Stimulated activated CD4-positive, alpha-beta T cell treated with anti-CD3 and anti-CD28 coated beads, TNF-alpha, amount 100 ng/mL, for 4 hours (primary cell): ENCODE measurements around the gene STRN3.
"Not testable (repeated sequence)": the region's sequence is repeated elsewhere in the genome, so short reads cannot be mapped to it uniquely, and the experiment has no call there.

ENCODE experiments used
- DNase-seq, 3 experiments: peaks; one replicate each; pipeline ENCODE4 v3.0.0-alpha.2; 2020; ENCODE audit warnings: low read depth in 3 of 3

Gene STRN3

GRCh38 chr14:30969796-30970195 lies 56.4 kb downstream of the STRN3 start:
- not testable (repeated sequence) for DNase-seq

DNA sequence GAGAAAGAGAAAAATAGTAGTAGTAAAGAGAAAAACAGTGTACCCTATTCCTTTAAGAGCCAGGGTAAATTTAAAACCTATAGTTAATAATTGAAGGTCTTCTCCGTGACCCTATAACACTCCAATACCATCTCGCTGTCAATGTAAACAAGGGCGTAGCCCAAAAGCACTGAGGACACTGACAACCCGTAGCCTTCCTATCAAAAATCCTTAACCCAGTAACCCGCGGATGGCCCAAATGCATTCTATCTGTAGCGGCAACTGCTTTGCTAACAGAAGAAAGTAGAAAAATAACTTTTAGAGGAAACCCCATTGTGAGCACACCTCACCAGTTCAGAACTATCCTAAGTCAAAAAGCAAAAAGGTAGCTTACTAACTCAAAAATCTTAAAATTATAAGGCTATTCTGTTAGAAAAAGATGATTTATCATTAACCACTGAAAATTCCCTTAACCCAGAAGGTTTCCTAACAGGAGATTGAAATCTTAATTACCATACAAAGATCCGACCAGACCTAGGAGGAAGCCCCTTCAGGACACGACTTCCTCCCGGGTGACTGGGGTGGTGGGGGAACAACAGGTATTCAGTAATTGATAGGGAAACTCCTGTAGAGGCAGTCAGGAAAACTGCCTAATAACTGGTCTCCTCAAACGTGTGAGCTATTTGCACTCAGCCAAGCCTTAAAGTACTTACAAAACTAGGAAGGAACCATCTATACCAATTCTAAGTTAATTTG lies 58.6 kb downstream of the STRN3 start:
- DNase-seq: not testable (repeated sequence)

DNA sequence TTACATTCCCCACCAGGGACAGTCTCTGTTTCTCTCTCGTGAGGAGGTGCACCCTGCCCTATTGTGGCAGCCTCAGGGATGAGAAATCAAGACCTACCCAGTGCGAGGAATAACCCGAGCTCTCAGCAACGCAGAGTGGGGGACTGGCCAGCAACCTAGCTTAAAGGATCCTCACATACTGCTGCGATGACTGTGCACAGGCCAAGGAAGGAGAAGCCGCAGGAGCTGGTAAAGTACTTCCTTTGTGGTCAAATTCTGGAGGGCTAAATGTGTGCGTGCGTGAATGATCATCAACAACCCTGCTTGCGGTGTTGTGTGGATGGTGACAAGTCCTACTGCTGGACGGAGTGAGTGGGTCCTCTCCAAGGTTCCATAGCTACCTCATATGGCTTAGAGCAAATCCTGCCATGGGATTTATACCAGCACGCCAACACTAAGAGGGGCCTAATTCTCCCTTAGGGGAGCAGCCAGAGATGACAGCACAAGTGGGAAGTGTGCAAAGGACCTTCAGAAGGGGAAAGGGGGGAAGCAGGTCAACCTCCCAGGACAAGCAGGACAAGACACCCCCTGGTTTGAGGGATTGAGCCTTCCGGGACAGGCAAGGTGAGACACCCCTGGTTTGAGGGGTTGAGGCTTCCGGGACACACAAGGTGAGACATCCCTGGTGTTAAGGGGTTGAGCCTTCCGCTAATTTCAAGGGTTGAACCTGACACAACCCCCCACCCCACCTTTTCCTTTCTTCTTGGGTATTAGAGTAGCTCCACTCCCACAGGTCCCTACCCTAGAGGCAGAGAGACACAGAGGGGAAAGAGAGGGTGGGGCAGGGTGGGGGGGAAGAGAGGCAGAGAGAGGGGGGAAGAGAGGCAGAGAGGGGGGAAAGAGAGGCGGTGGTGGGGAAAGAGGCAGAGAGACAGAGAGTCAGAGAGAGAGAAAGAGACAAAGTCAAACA lies 59.5 kb downstream of the STRN3 start:
- DNase-seq: no peak

DNA sequence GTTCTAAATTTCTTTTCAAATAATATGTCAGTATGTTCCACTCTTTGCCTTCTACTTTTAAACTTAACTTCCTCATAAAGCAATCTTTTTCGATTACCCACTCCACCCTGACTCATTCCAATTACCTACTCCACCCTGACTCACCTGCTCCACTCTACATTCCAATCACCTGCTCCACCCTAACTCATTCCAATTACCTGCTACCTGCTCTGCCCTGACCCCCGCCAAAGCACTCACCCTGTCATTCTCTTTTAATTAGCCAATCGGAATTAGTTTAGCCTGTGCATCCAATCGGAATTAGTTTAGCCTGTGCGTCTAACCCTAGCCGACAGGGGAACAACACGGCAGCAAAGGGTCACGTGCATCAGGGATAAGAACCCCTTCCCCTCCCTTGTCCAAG lies 60.3 kb downstream of the STRN3 start:
- DNase-seq: not testable (repeated sequence)

- not testable (repeated sequence) for DNase-seq
These were observed 63.6 kb downstream of the STRN3 start for GRCh38 chr14:30962537-30962936.

DNA sequence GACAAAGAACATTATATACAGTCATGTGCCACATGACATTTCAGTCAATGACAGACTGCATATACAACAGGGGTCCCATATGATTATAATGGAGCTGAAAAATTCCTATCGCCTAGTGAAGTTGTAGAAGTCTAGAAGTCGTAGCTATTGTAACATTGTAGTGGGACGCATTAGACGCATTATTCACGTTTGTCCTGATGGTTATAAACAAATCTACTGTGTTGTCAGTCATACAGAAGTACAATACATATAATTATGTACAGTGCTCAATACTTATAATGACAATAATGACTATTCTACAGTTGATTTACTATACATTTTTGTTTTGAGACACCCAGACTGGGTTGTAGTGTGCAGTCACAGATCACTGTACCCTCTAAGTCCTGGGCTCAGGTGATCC lies 64.8 kb downstream of the STRN3 start:
- no peak for DNase-seq

DNA sequence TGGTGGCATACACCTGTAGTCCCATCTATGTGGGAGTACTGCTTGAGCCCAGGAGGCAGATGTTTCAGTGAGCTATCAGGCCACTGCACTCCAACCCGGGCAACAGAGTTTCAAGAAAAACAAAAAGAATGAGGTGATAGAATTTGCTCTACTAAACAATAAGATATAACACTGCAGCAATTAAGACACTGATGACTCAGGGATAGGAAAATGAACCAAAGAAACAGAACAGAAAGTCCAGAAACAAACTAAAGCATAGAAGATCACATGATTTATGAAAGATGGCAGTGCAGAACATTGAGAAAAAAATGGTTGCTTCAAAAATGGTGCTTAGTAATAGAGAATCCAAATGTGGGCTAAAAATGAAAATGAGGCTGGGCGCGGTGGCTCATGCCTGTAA lies 66.0 kb downstream of the STRN3 start:
- no peak for DNase-seq

GRCh38 chr14:30958555-30959407 lies 67.4 kb downstream of the STRN3 start:
- DNase-seq: no peak

DNA sequence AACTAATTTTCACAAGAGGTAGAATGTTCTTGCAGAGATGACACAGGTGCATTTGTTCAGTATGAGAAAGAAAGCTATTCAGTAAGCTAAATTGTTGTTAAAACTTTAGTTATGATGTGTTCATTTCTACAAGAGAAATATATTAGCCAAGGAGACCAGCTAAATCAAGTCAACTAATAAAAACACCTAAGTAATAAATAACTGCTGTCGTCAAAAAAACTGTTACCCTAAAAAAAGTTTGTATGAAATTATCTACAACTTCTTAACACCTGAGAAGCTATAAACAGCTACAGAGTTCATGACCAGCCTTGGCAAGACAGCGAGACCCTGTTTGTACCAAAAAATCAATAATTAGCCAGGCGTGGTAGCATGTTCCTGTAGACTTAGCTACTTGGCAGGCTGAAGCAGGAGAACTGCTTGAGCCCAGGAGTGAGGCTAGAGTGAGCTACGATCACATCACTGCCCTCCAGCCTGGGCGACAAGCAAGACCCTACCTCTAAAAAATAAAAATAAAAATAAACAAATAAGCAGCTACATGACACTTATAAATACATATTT lies 68.3 kb downstream of the STRN3 start:
- no peak for DNase-seq

GRCh38 chr14:30949651-30950050 lies 76.5 kb downstream of the STRN3 start:
- DNase-seq: no peak

DNA sequence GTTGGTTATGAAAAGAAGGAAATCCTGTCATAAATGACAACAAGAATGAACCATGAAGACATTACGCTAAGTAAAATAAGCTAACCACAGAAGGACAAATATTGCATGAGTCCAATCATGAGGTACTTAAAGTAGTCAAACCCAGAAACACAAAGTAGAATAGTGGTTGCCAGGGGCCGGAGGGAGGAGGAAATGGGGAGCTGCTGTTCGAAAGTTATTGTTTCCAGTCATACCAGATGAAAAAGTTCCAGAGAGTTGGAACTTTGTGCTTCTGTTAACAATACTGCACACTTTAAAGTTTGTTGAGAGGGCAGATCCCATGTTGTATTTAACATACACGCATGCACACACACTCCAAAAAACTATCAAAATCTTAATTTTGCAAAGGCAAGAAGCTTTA lies 82.5 kb downstream of the STRN3 start:
- DNase-seq: no peak

GRCh38 chr14:30940886-30941285 lies 85.3 kb downstream of the STRN3 start:
- no peak for DNase-seq

DNA sequence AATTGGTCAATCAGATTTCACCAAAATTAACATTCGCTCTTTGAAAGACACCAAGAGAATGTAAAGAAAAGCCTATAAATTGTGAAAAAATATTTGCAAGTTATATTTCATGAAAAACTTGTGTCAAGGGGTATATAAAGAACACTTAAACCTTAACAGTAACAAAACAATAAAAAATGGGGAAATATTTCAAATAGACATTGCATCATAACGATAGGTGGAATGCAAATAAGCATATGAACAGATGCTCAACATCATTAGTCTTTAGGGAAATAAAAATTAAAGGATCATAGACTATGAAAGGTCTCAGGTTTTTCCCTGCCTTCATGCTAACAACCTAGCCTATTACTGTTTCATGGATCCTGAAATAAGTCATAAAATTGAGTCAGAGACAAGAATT lies 87.6 kb downstream of the STRN3 start:
- no peak for DNase-seq

- no peak for DNase-seq
These were observed 90.7 kb downstream of the STRN3 start for GRCh38 chr14:30935445-30935844.

DNA sequence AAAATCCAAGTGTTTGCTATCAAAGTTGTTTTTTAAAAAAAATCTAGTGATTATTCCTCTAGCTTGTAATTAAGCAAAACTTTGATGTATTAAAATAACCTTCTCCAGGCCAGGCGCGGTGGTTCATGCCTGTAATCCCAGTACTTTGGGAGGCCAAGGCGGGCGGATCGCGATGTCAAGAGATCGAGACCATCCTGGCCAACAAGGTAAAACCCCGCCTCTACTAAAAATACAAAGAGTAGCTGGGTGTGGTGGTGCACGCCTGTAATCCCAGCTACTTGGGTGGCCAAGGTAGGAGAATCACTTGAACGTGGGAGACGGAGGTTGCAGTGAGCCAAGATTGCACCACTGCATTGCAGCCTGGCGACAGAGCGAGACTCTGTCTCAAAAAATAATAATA lies 92.2 kb downstream of the STRN3 start:
- not testable (repeated sequence) for DNase-seq

GRCh38 chr14:30928462-30928861 lies 97.7 kb downstream of the STRN3 start:
- DNase-seq: no peak

- DNase-seq: no peak
These were observed 100.9 kb downstream of the STRN3 start for GRCh38 chr14:30925254-30925653.

DNA sequence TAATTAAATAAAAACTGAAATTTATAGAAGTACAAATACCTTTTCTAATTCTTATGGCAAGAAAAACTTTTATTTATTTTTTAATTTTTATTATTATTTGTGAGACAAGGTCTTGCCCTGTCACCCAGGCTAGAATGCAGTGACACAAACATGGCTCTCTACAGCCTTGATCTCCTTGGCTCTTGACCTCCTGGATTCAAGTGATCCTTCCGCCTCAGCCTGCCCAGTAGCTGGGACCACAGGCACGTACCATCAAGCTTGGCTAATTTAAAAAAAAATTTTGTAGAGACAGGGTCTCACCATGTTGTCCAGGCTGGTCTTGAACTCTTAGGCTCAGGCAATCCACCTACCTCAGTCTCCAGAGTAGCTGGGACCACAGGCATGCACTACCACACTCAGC lies 104.4 kb downstream of the STRN3 start:
- no peak for DNase-seq

DNA sequence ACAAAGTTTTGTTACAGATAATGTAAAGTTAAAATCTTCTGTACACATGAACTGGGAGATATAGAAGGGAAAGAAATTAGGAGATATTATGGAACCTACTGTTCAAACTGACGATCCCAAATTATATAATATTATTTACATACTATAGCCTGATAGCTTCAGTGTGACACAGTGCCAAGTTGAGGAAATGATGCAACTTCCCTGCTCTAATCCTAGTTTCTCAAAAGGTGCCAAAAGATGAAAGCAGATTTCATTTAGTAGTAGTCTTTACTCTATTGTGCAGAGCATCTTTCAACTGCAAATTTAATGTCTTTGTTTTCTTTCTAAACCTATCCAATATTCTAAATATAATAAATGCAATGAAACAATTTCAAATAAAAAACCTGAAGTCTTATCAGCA lies 104.9 kb downstream of the STRN3 start:
- no peak for DNase-seq

- DNase-seq: no peak
These were observed 110.6 kb downstream of the STRN3 start for GRCh38 chr14:30915596-30915995.

- DNase-seq: no peak
These were observed 111.4 kb downstream of the STRN3 start for GRCh38 chr14:30914812-30915211.

- DNase-seq: no peak
These were observed 117.4 kb downstream of the STRN3 start for GRCh38 chr14:30908826-30909225.
